Activated CD4-positive, alpha-beta T cell treated with anti-CD3 and anti-CD28 coated beads, Interleukin-2, amount 50 U/mL, for 48 hours (primary cell): ENCODE results near the gene SLC39A11.
"Not testable (repeated sequence)": the region's sequence is repeated elsewhere in the genome, so short reads cannot be mapped to it uniquely, and the experiment has no call there.

Source experiments
- DNase-seq, 2 experiments: peaks; one replicate each; pipeline ENCODE4 v3.0.0-alpha.2; 2020

The SLC39A11 gene

GRCh38 chr17:72775237-72775636 is 317.3 kb downstream of the SLC39A11 start:
- DNase-seq: no peak

- DNase-seq: no peak
Observed at GRCh38 chr17:72774236-72774635, 318.3 kb downstream of the SLC39A11 start.

- not testable (repeated sequence) for DNase-seq
Observed at GRCh38 chr17:72773225-72773624, 319.3 kb downstream of the SLC39A11 start.

- DNase-seq: no peak
Observed at GRCh38 chr17:72772331-72772821, 320.1 kb downstream of the SLC39A11 start.

GRCh38 chr17:72771734-72772133 is 320.8 kb downstream of the SLC39A11 start:
- no peak for DNase-seq

GRCh38 chr17:72766761-72767356 is 325.6 kb downstream of the SLC39A11 start:
- DNase-seq: no peak

GRCh38 chr17:72765368-72766153 is 326.9 kb downstream of the SLC39A11 start:
- DNase-seq: no peak

- no peak for DNase-seq
Observed at GRCh38 chr17:72764632-72765041, 327.9 kb downstream of the SLC39A11 start.

GRCh38 chr17:72763981-72764380 is 328.5 kb downstream of the SLC39A11 start:
- no peak for DNase-seq

- not testable (repeated sequence) for DNase-seq
Observed at GRCh38 chr17:72761893-72762575, 330.5 kb downstream of the SLC39A11 start.

GRCh38 chr17:72761431-72761830 is 331.1 kb downstream of the SLC39A11 start:
- DNase-seq: no peak

- no peak for DNase-seq
Observed at GRCh38 chr17:72760368-72760767, 332.1 kb downstream of the SLC39A11 start.

GRCh38 chr17:72759301-72759700 is 333.2 kb downstream of the SLC39A11 start:
- DNase-seq: no peak

GRCh38 chr17:72756256-72756655 is 336.2 kb downstream of the SLC39A11 start:
- no peak for DNase-seq

- no peak for DNase-seq
Observed at GRCh38 chr17:72754513-72754912, 338.0 kb downstream of the SLC39A11 start.

GRCh38 chr17:72751746-72752145 is 340.7 kb downstream of the SLC39A11 start:
- DNase-seq: no peak

- DNase-seq: no peak
Observed at GRCh38 chr17:72749119-72749572, 343.3 kb downstream of the SLC39A11 start.

- no peak for DNase-seq
Observed at GRCh38 chr17:72747501-72747900, 345.0 kb downstream of the SLC39A11 start.

- DNase-seq: no peak
Observed at GRCh38 chr17:72745241-72745640, 347.2 kb downstream of the SLC39A11 start.

- no peak for DNase-seq
Observed at GRCh38 chr17:72743037-72743467, 349.4 kb downstream of the SLC39A11 start.

- DNase-seq: no peak
Observed at GRCh38 chr17:72737151-72737690, 355.3 kb downstream of the SLC39A11 start.

GRCh38 chr17:72735592-72735991 is 356.9 kb downstream of the SLC39A11 start:
- no peak for DNase-seq

GRCh38 chr17:72735048-72735447 is 357.4 kb downstream of the SLC39A11 start:
- DNase-seq: no peak
